ENCODE measurements around the gene SRRM4.
"Not testable (repeated sequence)": the region's sequence is repeated elsewhere in the genome, so short reads cannot be mapped to it uniquely, and the experiment has no call there.

DNA sequence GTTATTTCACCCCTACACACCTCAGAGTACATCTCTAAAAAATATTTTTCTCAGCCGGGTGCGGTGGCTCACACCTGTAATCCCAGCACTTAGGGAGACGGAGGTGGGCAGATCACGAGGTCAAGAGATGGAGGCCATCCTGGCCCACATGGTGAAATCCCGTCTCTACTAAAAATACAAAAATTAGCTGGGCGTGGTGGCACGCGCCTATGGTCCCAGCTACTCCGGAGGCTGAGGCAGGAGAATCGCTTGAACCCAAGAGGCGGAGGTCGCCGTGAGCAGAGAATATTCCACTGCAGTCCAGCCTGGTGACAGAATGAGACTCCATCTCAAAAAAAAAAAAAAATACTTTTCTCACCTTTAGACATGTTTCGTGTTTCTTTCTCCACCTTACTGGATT is 52.0 kb downstream of the SRRM4 start:
- not testable (repeated sequence) for TF ChIP-seq POLR2A (IDR thresholded peaks at IDR 0.05)
- TF ChIP-seq, protein P1, sequence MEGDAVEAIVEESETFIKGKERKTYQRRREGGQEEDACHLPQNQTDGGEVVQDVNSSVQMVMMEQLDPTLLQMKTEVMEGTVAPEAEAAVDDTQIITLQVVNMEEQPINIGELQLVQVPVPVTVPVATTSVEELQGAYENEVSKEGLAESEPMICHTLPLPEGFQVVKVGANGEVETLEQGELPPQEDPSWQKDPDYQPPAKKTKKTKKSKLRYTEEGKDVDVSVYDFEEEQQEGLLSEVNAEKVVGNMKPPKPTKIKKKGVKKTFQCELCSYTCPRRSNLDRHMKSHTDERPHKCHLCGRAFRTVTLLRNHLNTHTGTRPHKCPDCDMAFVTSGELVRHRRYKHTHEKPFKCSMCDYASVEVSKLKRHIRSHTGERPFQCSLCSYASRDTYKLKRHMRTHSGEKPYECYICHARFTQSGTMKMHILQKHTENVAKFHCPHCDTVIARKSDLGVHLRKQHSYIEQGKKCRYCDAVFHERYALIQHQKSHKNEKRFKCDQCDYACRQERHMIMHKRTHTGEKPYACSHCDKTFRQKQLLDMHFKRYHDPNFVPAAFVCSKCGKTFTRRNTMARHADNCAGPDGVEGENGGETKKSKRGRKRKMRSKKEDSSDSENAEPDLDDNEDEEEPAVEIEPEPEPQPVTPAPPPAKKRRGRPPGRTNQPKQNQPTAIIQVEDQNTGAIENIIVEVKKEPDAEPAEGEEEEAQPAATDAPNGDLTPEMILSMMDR (IDR thresholded peaks at IDR 0.05 in 8 of 11, conservative IDR thresholded peaks at IDR 0.05 in 3 of 11): not testable (repeated sequence)
